Brain microvascular endothelial cell (primary cell): ENCODE measurements around the gene HEBP1.

Source experiments
- DNase-seq: peaks from one replicate; pipeline ENCODE4 v3.0.0-alpha.2; 2020
- H3K27ac ChIP-seq: fragments of 250-450 bp; sonication (Bioruptor Pico); 2 replicates; pipeline ENCODE4 v1.5.1; 2020; ENCODE audit warnings: mild to moderate bottlenecking, moderate library complexity
- H3K27me3 ChIP-seq: fragments of 250-450 bp; sonication (Bioruptor Pico); replicated peaks from 2 replicates; pipeline ENCODE4 v1.5.1; 2020; ENCODE audit warnings: mild to moderate bottlenecking
- H3K36me3 ChIP-seq: fragments of 250-450 bp; sonication (Bioruptor Pico); replicated peaks from 2 replicates; pipeline ENCODE4 v1.5.1; 2020; ENCODE audit warnings: mild to moderate bottlenecking
- H3K4me3 ChIP-seq: 2 replicates; pipeline ENCODE4 v1.5.1; 2011; ENCODE audit warnings: low read depth, mild to moderate bottlenecking, control low read depth, low read length, moderate library complexity
- in situ Hi-C: cut with HindIII; loops from 2 replicates; pipeline ENCODE4 v1.10.0; 2017; ENCODE audit warnings: low sequenced_read_pairs, low pct_ligation_motif_present
- TF ChIP-seq, protein P1 (sequence below): IDR thresholded peaks from 2 replicates; pipeline ENCODE4 v1.5.1; 2011; ENCODE audit warnings: low read depth, mild to moderate bottlenecking, moderate library complexity, low read length, control low read depth, inconsistent platforms; ENCODE audit errors: missing control alignments

HEBP1 gene

DNA sequence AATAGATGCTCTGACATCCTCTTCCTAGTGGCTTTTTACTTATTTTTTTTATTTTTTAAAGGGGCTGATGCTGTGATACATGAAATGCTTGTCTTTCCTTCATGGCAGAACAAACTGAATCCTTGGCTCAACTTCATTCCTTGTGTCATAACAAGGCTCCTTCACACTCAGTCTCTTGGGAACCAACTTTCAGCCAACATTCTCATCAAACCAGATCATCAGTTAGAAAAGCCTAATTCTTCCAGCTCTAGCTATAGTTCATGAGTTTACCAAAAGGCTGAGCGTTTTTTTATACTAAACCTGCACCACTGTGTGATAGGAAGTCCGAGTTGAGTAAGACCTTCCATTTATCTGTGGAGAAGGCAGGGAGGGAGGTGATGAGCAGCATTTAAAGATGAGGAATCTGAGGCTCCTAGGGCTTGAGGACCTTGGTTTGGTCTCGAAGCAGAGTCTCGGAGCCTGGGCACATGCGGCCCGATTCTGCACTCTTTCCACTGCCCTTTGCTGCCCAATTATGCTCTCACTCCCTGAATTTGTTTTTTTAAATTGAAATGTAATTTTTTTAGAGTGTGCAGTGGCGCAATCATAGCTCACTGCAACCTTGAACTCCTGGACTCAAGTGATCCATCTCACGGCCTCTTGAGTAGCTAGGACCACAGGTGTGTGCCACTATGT lies 56.3 kb downstream of the HEBP1 start:
- in situ Hi-C loops, result no loop called here
- TF ChIP-seq, protein P1, sequence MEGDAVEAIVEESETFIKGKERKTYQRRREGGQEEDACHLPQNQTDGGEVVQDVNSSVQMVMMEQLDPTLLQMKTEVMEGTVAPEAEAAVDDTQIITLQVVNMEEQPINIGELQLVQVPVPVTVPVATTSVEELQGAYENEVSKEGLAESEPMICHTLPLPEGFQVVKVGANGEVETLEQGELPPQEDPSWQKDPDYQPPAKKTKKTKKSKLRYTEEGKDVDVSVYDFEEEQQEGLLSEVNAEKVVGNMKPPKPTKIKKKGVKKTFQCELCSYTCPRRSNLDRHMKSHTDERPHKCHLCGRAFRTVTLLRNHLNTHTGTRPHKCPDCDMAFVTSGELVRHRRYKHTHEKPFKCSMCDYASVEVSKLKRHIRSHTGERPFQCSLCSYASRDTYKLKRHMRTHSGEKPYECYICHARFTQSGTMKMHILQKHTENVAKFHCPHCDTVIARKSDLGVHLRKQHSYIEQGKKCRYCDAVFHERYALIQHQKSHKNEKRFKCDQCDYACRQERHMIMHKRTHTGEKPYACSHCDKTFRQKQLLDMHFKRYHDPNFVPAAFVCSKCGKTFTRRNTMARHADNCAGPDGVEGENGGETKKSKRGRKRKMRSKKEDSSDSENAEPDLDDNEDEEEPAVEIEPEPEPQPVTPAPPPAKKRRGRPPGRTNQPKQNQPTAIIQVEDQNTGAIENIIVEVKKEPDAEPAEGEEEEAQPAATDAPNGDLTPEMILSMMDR, result no peak
- H3K27ac ChIP-seq, result no peak overlapping the region
- no peak overlapping the region for H3K4me3 ChIP-seq
- H3K27me3 ChIP-seq, result no peaks in the 10 kb centered on the region
- no peak for DNase-seq
- no peaks in the 10 kb centered on the region for H3K36me3 ChIP-seq

DNA sequence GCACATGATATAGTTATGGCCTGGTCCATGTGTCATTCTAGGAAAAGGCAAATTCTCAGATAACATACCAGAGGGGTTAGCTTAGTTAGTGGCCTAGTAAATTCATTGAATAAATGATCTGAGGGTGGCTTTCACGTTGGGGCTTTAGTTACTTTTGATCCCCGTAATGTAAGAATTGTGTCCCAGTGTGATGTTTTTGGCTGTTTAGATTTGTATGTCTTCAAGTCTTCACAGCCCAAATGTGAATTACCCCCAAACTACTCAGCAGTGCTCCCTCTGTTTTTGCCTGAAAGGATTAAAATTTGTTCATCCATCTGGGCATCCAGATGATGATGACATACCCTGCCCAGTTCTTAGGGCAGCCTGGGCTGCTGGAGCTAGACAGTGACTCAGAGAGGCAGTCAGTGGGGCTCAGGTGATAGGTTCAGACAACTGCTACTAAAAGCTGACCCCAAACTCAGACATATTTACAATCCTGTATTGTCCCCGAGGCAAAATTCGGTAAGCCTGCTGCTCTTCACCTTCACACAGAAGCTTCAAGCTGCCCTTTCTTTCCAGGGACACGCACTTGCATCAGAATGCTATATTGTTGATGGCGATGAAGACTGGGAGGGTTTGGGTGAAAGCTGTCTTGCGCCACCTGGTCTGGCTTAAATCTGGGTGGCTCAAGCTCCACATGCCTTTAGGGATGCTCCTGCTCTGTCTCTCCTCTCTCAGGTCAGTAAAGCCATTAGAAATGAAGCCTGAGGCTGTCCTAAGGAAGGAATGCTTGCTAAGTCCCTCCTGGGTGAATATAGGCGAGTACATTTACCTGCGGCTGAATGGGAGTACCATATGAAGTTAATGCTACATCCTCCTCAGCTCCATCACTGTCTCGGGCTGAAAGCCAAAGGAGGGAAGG lies 58.4 kb downstream of the HEBP1 start:
- TF ChIP-seq, protein P1, result no peak
- Histone ChIP-seq H3K36me3 (no peaks in the 10 kb centered on the region), H3K27ac (no peak overlapping the region), H3K27me3 (no peaks in the 10 kb centered on the region), H3K4me3 (no peak overlapping the region)
- in situ Hi-C loops, result no loop called here
- DNase-seq, result no peak

DNA sequence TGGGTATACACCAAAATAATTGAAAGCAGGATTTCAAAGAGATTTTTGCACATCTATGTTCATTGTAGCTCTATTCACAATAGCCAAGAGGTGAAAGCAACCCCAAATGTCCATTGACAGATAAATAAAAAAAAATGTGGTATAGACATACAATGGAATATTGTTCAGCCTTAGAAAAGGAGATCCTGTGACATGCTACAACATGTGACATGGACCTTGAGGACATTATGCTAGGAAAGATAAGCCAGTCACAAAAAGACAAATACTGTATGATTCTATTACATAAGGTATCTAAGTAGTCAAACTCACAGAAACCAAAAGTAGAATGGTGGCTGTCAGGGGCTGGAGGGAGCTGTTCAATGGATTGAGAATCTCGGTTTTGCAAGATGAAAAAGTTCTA lies 60.2 kb downstream of the HEBP1 start:
- H3K27me3 ChIP-seq, result no peaks in the 10 kb centered on the region
- no peak overlapping the region for H3K4me3 ChIP-seq
- H3K27ac ChIP-seq, result no peak overlapping the region
- in situ Hi-C loops, result no loop called here
- no peak for DNase-seq
- peaks cover 2% of the 10 kb centered on the region for H3K36me3 ChIP-seq
- TF ChIP-seq, protein P1, result no peak

DNA sequence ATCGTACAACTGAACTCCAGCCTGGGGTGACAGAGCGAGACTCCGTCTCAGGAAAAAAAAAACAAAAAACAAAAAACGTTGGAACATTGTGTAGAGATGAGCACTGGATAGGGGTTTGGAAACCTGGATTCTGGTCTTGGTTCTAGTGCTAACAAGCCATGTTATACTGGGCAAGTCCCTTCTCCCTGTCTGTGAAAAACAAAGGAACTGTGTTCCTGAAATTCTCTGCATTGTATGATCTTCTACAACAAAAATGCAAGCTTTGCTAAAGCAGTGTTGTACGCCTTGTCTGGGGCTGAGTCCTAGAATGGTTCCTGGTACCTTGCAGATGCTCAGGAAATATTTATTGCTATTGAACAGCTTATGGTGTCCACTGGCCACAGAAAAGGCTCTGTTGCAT lies 61.5 kb downstream of the HEBP1 start:
- Histone ChIP-seq H3K4me3 (no peak overlapping the region), H3K27ac (no peak overlapping the region), H3K36me3 (peaks cover 2% of the 10 kb centered on the region), H3K27me3 (no peaks in the 10 kb centered on the region)
- in situ Hi-C loops, result no loop called here
- DNase-seq, result no peak
- TF ChIP-seq, protein P1, result no peak

DNA sequence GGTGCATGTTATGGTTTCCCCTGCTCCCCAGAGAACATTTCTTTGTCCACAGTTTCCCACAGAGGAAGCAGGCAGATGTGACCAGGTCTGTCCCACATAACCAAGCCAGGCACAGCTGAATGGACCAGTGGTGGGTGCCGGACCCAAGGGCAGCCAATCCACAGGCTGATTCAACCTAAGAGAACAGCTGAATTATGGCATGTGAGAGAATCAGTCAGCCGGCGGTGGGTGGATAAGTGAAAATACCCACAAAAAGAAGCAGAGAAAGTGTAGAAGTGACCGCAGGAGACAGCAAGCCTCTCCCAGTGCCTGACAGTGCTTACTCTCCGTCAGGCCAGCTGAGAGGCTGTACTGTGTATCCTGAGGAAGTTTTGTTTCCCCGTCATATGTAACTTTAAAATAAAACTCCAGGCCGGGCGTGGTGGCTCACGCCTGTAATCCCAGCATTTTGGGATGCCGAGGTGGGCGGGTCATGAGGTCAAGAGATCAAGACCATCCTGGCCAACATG lies 63.0 kb downstream of the HEBP1 start:
- Histone ChIP-seq H3K4me3 (no peak overlapping the region), H3K27ac (no peak overlapping the region), H3K36me3 (peaks cover 2% of the 10 kb centered on the region), H3K27me3 (no peaks in the 10 kb centered on the region)
- no peak for DNase-seq
- in situ Hi-C loops, result no loop called here
- TF ChIP-seq, protein P1, result no peak
